ENCODE measurements around the gene MAP7D3.

The MAP7D3 gene

DNA sequence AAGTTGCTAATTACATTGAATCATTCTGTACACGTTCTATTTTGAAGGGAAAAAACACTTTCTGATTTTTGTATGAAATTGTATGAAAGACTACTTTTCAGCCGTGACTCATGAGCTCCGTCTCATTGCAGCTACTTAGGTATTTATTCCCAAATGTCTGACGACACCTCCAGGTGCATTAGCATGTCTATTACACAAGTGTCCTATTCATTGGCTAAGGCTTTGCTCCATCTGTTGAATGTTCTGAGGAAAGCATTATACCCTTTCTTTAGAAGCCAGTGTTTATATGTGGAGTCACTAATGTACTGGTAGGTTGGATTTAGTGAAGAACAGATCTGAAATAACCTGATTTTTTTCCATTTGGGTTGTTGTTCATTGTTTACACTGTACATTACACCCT lies 51.8 kb downstream of the MAP7D3 start:
- no peak overlapping the region for H3K9ac ChIP-seq
- H3K4me2 ChIP-seq (ENCODE audit: low read length): no peak overlapping the region
- H3K9me3 ChIP-seq (ENCODE audit: control insufficient read depth, low read length): no peaks in the 10 kb centered on the region
- TF ChIP-seq, protein P1, sequence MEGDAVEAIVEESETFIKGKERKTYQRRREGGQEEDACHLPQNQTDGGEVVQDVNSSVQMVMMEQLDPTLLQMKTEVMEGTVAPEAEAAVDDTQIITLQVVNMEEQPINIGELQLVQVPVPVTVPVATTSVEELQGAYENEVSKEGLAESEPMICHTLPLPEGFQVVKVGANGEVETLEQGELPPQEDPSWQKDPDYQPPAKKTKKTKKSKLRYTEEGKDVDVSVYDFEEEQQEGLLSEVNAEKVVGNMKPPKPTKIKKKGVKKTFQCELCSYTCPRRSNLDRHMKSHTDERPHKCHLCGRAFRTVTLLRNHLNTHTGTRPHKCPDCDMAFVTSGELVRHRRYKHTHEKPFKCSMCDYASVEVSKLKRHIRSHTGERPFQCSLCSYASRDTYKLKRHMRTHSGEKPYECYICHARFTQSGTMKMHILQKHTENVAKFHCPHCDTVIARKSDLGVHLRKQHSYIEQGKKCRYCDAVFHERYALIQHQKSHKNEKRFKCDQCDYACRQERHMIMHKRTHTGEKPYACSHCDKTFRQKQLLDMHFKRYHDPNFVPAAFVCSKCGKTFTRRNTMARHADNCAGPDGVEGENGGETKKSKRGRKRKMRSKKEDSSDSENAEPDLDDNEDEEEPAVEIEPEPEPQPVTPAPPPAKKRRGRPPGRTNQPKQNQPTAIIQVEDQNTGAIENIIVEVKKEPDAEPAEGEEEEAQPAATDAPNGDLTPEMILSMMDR (IDR thresholded peaks at IDR 0.05): no peak
- H3K36me3 ChIP-seq (ENCODE audit: control insufficient read depth, insufficient read depth, low read length): no peaks in the 10 kb centered on the region
- no peaks in the 10 kb centered on the region for H3K27me3 ChIP-seq (ENCODE audit: control insufficient read depth, insufficient read depth, low read length)
- peaks cover 2% of the 10 kb centered on the region for H3K79me2 ChIP-seq
- no peak overlapping the region for H3K27ac ChIP-seq
- no peak overlapping the region for H3K4me3 ChIP-seq (ENCODE audit: low read depth, low read length)
- H3K4me1 ChIP-seq: peaks cover 16% of the 10 kb centered on the region
- no peak overlapping the region for H2AFZ ChIP-seq

DNA sequence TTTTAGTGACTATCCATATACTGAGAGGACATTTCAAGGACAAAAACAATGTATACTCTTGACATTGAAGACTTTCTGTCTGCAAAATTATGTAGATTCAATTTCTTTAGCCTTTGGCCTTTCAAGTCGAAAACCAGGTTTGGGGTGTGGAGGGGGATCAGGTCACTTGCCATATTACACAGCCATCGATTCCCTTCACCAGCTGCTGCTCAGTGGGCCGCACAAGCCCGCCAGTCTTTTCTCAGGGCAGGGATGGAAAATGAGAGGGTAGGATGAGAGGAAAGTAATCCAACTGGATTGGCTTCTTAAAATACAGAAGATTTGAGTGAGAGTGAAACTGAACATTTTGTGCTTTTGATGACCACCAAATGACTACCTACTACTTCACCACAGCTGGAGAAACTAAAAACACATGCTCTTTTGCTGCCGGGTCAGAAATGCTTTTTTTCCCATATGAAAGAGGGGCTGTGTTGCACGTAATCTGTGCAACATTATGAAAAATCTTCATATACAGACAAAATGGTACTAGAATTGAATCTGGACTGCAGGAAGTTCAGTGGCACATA lies 52.4 kb downstream of the MAP7D3 start:
- H3K4me3 ChIP-seq (ENCODE audit: low read depth, low read length): no peak overlapping the region
- H3K27ac ChIP-seq: no peak overlapping the region
- no peak overlapping the region for H3K9ac ChIP-seq
- H3K4me2 ChIP-seq (ENCODE audit: low read length): no peak overlapping the region
- peaks cover 2% of the 10 kb centered on the region for H3K79me2 ChIP-seq
- H3K36me3 ChIP-seq (ENCODE audit: control insufficient read depth, insufficient read depth, low read length): no peaks in the 10 kb centered on the region
- no peaks in the 10 kb centered on the region for H3K27me3 ChIP-seq (ENCODE audit: control insufficient read depth, insufficient read depth, low read length)
- H3K4me1 ChIP-seq: peaks cover 10% of the 10 kb centered on the region
- TF ChIP-seq, protein P1 (IDR thresholded peaks at IDR 0.05): no peak
- no peaks in the 10 kb centered on the region for H3K9me3 ChIP-seq (ENCODE audit: control insufficient read depth, low read length)
- no peak overlapping the region for H2AFZ ChIP-seq

DNA sequence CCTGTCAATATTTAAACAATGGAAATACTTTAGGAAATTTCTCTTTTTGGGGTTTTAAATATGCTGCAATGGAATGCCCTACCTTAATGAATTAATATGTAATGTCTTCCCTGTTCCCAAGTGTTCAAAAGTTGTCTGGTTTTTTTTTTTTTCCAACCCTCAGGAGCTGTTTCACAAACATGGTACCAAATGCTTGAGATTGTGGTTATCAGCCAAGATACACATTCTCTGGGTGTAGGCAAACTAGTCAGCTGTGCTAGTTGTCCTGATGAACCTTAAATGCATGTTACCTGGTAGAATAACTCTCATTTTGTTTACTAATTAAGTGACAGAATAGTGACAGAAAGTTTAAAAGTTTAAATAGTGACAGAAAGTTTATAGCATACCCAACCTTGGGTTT lies 53.2 kb downstream of the MAP7D3 start:
- H3K4me3 ChIP-seq (ENCODE audit: low read depth, low read length): no peak overlapping the region
- H3K9me3 ChIP-seq (ENCODE audit: control insufficient read depth, low read length): no peaks in the 10 kb centered on the region
- no peak overlapping the region for H3K9ac ChIP-seq
- no peak overlapping the region for H3K27ac ChIP-seq
- H3K4me1 ChIP-seq: peaks cover 9% of the 10 kb centered on the region
- H3K4me2 ChIP-seq (ENCODE audit: low read length): no peak overlapping the region
- H3K27me3 ChIP-seq (ENCODE audit: control insufficient read depth, insufficient read depth, low read length): no peaks in the 10 kb centered on the region
- H2AFZ ChIP-seq: no peak overlapping the region
- H3K36me3 ChIP-seq (ENCODE audit: control insufficient read depth, insufficient read depth, low read length): no peaks in the 10 kb centered on the region
- peaks cover 2% of the 10 kb centered on the region for H3K79me2 ChIP-seq
- TF ChIP-seq, protein P1 (IDR thresholded peaks at IDR 0.05): no peak

DNA sequence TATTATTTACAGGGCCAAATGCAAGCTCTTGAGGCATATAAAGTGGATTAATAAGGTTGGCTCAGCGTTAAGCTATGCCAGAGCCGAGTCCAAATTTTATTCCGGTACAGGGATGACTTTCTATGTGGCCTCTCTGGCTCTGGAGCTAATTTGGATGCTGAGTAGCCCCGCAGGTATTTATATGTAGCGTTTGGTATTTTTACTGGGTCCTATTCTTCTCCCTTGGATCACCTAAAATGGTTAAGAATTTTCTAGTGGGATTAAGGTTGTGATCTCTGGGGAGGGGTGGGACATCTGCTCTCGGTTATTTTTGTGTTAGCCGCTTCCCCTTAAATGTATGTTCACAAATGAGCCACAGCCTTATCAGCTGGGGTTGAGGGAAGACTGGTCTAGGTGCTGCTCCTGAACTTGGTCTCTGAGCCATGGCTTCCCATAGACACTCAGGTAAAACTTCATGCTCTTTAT lies 54.5 kb downstream of the MAP7D3 start:
- no peak overlapping the region for H3K27ac ChIP-seq
- H3K4me3 ChIP-seq (ENCODE audit: low read depth, low read length): no peak overlapping the region
- peaks cover 5% of the 10 kb centered on the region for H3K4me1 ChIP-seq
- no peak overlapping the region for H3K4me2 ChIP-seq (ENCODE audit: low read length)
- H3K27me3 ChIP-seq (ENCODE audit: control insufficient read depth, insufficient read depth, low read length): no peaks in the 10 kb centered on the region
- no peaks in the 10 kb centered on the region for H3K9me3 ChIP-seq (ENCODE audit: control insufficient read depth, low read length)
- no peaks in the 10 kb centered on the region for H3K36me3 ChIP-seq (ENCODE audit: control insufficient read depth, insufficient read depth, low read length)
- H2AFZ ChIP-seq: no peak overlapping the region
- H3K79me2 ChIP-seq: peaks cover 2% of the 10 kb centered on the region
- H3K9ac ChIP-seq: no peak overlapping the region
- TF ChIP-seq, protein P1 (IDR thresholded peaks at IDR 0.05): no peak

DNA sequence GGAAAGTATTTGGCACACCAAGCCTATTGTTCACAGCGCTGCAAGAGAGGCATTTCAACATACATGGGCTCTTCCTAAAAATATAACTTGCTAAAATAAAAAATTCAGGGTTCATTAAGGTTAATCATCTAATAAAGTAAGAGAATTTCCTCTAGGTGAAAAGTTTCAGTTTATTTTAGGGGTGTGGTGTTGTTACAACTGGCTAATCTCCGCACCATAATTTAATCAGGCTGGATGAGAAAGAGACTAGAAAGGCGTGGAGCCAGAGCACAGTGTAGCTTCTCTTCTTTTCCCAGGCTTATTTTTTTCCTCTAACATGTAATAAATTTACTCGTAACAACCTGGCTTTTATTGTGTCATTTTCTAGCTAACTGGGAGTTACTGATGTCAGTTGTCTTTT lies 56.0 kb downstream of the MAP7D3 start:
- H3K27me3 ChIP-seq (ENCODE audit: control insufficient read depth, insufficient read depth, low read length): no peaks in the 10 kb centered on the region
- H3K9ac ChIP-seq: no peak overlapping the region
- no peak overlapping the region for H3K27ac ChIP-seq
- H3K9me3 ChIP-seq (ENCODE audit: control insufficient read depth, low read length): no peaks in the 10 kb centered on the region
- H3K4me2 ChIP-seq (ENCODE audit: low read length): no peak overlapping the region
- no peaks in the 10 kb centered on the region for H3K36me3 ChIP-seq (ENCODE audit: control insufficient read depth, insufficient read depth, low read length)
- TF ChIP-seq, protein P1 (IDR thresholded peaks at IDR 0.05): no peak
- no peak overlapping the region for H2AFZ ChIP-seq
- peaks cover 3% of the 10 kb centered on the region for H3K79me2 ChIP-seq
- H3K4me1 ChIP-seq: peaks cover 7% of the 10 kb centered on the region
- no peak overlapping the region for H3K4me3 ChIP-seq (ENCODE audit: low read depth, low read length)
